GM04503 (cell line): Measurements from ENCODE around the gene RAP1GDS1.
A peak's percentile ranks its signal among the peaks of the same experiment; 100 is the strongest.
"Not testable (repeated sequence)": the region's sequence is repeated elsewhere in the genome, so short reads cannot be mapped to it uniquely, and the experiment has no call there.

Experiments
- DNase-seq: peaks from one replicate; pipeline ENCODE4 v3.0.0-alpha.2; 2012; ENCODE audit warnings: low read depth

RAP1GDS1 gene

GRCh38 chr4:98288671-98289070 is 27.5 kb downstream of the RAP1GDS1 start:
- DNase-seq = not testable (repeated sequence)

GRCh38 chr4:98289375-98289774 is 28.2 kb downstream of the RAP1GDS1 start:
- DNase-seq = no peak

- DNase-seq = peak; percentile 53
Measured at GRCh38 chr4:98290511-98290910, 29.3 kb downstream of the RAP1GDS1 start.

GRCh38 chr4:98293104-98293887 is 32.1 kb downstream of the RAP1GDS1 start:
- no peak for DNase-seq

GRCh38 chr4:98298022-98298421 is 36.8 kb downstream of the RAP1GDS1 start:
- DNase-seq = no peak

- no peak for DNase-seq
Measured at GRCh38 chr4:98300706-98301105, 39.5 kb downstream of the RAP1GDS1 start.

- DNase-seq = no peak
Measured at GRCh38 chr4:98305576-98305975, 44.4 kb downstream of the RAP1GDS1 start.

- DNase-seq = no peak
Measured at GRCh38 chr4:98310867-98311266, 49.7 kb downstream of the RAP1GDS1 start.

GRCh38 chr4:98311656-98312055 is 50.5 kb downstream of the RAP1GDS1 start:
- no peak for DNase-seq

- DNase-seq = no peak
Measured at GRCh38 chr4:98314791-98315565, 53.8 kb downstream of the RAP1GDS1 start.

- no peak for DNase-seq
Measured at GRCh38 chr4:98318521-98318920, 57.3 kb downstream of the RAP1GDS1 start.

- no peak for DNase-seq
Measured at GRCh38 chr4:98319021-98319420, 57.8 kb downstream of the RAP1GDS1 start.

GRCh38 chr4:98326168-98326567 is 65.0 kb downstream of the RAP1GDS1 start:
- no peak for DNase-seq

- DNase-seq = no peak
Measured at GRCh38 chr4:98327694-98328093, 66.5 kb downstream of the RAP1GDS1 start.

- not testable (repeated sequence) for DNase-seq
Measured at GRCh38 chr4:98329879-98330640, 68.9 kb downstream of the RAP1GDS1 start.

GRCh38 chr4:98332017-98332416 is 70.8 kb downstream of the RAP1GDS1 start:
- DNase-seq = no peak

- no peak for DNase-seq
Measured at GRCh38 chr4:98334461-98334860, 73.3 kb downstream of the RAP1GDS1 start.

- DNase-seq = no peak
Measured at GRCh38 chr4:98338761-98339438, 77.7 kb downstream of the RAP1GDS1 start.

GRCh38 chr4:98341309-98341708 is 80.1 kb downstream of the RAP1GDS1 start:
- no peak for DNase-seq

- DNase-seq = no peak
Measured at GRCh38 chr4:98343626-98344025, 82.4 kb downstream of the RAP1GDS1 start.

- no peak for DNase-seq
Measured at GRCh38 chr4:98345838-98346237, 84.7 kb downstream of the RAP1GDS1 start.

- no peak for DNase-seq
Measured at GRCh38 chr4:98352396-98352795, 91.2 kb downstream of the RAP1GDS1 start.
